Globus pallidus (tissue), 1 donor: Measurements from ENCODE around the gene HOXD9.

Experiments used
- DNase-seq: peaks from one replicate; pipeline ENCODE4 v3.0.0-alpha.2; 2015; ENCODE audit warnings: low spot score

The HOXD9 gene

GRCh38 chr2:176152350-176153181 is 30.0 kb downstream of the HOXD9 start:
- no peak for DNase-seq

GRCh38 chr2:176154576-176155252 is 32.2 kb downstream of the HOXD9 start:
- DNase-seq: no peak

- no peak for DNase-seq
Observed at GRCh38 chr2:176155356-176156044, 33.0 kb downstream of the HOXD9 start.

GRCh38 chr2:176156301-176156806 is 33.8 kb downstream of the HOXD9 start:
- no peak for DNase-seq

GRCh38 chr2:176156807-176157498 is 34.4 kb downstream of the HOXD9 start, which contains the start of gene HOXD3:
TSS of gene HOXD3 (plus strand) at chr2:176157307. CDS start at chr2:176169115, 11,808 bp downstream.
- DNase-seq: no peak

- no peak for DNase-seq
Observed at GRCh38 chr2:176157499-176158185, 35.1 kb downstream of the HOXD9 start.

GRCh38 chr2:176158186-176158591 is 35.7 kb downstream of the HOXD9 start:
- no peak for DNase-seq

GRCh38 chr2:176158855-176159662 is 36.5 kb downstream of the HOXD9 start:
- no peak for DNase-seq

GRCh38 chr2:176159663-176160250 is 37.2 kb downstream of the HOXD9 start:
- DNase-seq: no peak

GRCh38 chr2:176160251-176160985 is 37.9 kb downstream of the HOXD9 start:
- no peak for DNase-seq

- DNase-seq: no peak
Observed at GRCh38 chr2:176160986-176161824, 38.7 kb downstream of the HOXD9 start.

GRCh38 chr2:176161825-176162626 is 39.5 kb downstream of the HOXD9 start:
- no peak for DNase-seq

GRCh38 chr2:176162911-176163671 is 40.6 kb downstream of the HOXD9 start:
- DNase-seq: no peak

GRCh38 chr2:176163672-176164056 is 41.1 kb downstream of the HOXD9 start:
- DNase-seq: no peak

- DNase-seq: no peak
Observed at GRCh38 chr2:176164201-176164600, 41.7 kb downstream of the HOXD9 start.

- DNase-seq: no peak
Observed at GRCh38 chr2:176164611-176165369, 42.3 kb downstream of the HOXD9 start.
